ENCODE results near the gene IRX6. TPM values are rescaled to one million over a fixed set of nuclear protein-coding genes. Genes with fewer than 3 reads are reported as not detected.

Gene IRX6
- total and polyA plus RNA-seq, 2 of the 4 experiments (the other 2 are of a cell fraction): not detected

DNA sequence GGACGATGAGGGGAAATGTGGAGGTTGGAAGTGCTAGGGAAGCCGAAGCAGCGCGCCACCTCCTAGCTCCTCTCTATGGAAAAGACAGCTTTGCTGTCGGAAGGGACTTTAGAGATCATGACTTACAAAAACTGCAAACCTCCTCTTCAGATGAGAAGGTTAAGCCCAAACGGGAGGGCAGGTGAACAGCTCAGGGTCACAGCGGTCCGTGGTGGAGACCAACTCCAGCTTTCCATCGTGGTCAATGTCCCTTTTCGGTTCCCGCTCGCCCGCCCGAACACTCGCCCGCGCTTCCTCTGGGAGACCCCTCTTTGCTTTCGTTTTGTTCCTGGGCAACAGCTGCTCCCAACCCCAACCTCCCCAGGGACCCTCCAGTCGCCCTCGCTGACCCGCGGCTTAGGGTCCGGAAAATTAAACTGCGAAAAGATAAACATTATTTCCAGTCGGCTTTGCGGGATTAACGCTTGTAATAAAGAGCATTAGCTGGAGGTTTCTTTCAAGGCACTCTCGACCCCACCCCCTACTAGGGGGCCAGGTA is 7.7 kb downstream of the IRX6 start:
- H3K4me2 ChIP-seq (ENCODE audit: low read depth, low read length): no peak overlapping the region
- H3K4ac ChIP-seq (ENCODE audit: low read depth, low read length): no peak overlapping the region
- no peak overlapping the region for H4K8ac ChIP-seq (ENCODE audit: low read depth in 2 of 2, low read length in 2 of 2)
- no peak overlapping the region for H2BK120ac ChIP-seq (ENCODE audit: low read depth, low read length)
- H3K56ac ChIP-seq (ENCODE audit: extremely low read depth, insufficient read depth, low read length): no peak overlapping the region
- no peak overlapping the region for H3K9ac ChIP-seq (ENCODE audit: low read depth, low read length)
- CTCF ChIA-PET: no interaction called here
- no peak overlapping the region for H2AK9ac ChIP-seq (replicated peaks; ENCODE audit: low read depth, low read length, poor library complexity)
- no peak overlapping the region for H3K14ac ChIP-seq (replicated peaks; ENCODE audit: low read depth, low read length)
- H4K91ac ChIP-seq (ENCODE audit: insufficient read depth, low read depth, low read length): no peak overlapping the region
- no peaks in the 10 kb centered on the region for H3K4me1 ChIP-seq (ENCODE audit: control insufficient read depth, insufficient read depth, low read length)
- ATAC-seq (ENCODE audit: low read depth) (no peak), DNase-seq (no peak)
- H2BK20ac ChIP-seq (ENCODE audit: low read depth, low read length): no peak overlapping the region
- H3K36me3 ChIP-seq (ENCODE audit: control insufficient read depth, insufficient read depth, low read length): no peaks in the 10 kb centered on the region
- intact Hi-C loops (cut with micrococcal nuclease): no loop called here
- H2BK5ac ChIP-seq (ENCODE audit: low read depth, low read length, poor library complexity, severe bottlenecking): no peak overlapping the region
- no peaks in the 10 kb centered on the region for H3K79me1 ChIP-seq (ENCODE audit: low read depth in 1 of 2, low read length in 2 of 2)
- no peak overlapping the region for H2BK15ac ChIP-seq (ENCODE audit: low read depth, low read length)
- no peak for TF ChIP-seq CEBPB (IDR thresholded peaks at IDR 0.05; ENCODE audit: low read depth, low read length)
- TF ChIP-seq FOS (IDR thresholded peaks at IDR 0.05; ENCODE audit: low read depth, low read length): no peak
- no peak for TF ChIP-seq BHLHE40 (IDR thresholded peaks at IDR 0.05; ENCODE audit: low read depth, low read length)
- TF ChIP-seq MXI1 (IDR thresholded peaks at IDR 0.05; ENCODE audit: borderline replicate concordance, low read depth, low read length): no peak
- no peak for TF ChIP-seq MAZ (IDR thresholded peaks at IDR 0.05; ENCODE audit: borderline replicate concordance, low read depth, low read length)
- TF ChIP-seq MAFK (IDR thresholded peaks at IDR 0.05; ENCODE audit: low read depth, low read length): no peak
- TF ChIP-seq, protein P1, sequence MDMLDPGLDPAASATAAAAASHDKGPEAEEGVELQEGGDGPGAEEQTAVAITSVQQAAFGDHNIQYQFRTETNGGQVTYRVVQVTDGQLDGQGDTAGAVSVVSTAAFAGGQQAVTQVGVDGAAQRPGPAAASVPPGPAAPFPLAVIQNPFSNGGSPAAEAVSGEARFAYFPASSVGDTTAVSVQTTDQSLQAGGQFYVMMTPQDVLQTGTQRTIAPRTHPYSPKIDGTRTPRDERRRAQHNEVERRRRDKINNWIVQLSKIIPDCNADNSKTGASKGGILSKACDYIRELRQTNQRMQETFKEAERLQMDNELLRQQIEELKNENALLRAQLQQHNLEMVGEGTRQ (IDR thresholded peaks at IDR 0.05; ENCODE audit: low read depth, low read length): no peak
- TF ChIP-seq, protein P2, sequence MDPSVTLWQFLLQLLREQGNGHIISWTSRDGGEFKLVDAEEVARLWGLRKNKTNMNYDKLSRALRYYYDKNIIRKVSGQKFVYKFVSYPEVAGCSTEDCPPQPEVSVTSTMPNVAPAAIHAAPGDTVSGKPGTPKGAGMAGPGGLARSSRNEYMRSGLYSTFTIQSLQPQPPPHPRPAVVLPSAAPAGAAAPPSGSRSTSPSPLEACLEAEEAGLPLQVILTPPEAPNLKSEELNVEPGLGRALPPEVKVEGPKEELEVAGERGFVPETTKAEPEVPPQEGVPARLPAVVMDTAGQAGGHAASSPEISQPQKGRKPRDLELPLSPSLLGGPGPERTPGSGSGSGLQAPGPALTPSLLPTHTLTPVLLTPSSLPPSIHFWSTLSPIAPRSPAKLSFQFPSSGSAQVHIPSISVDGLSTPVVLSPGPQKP (IDR thresholded peaks at IDR 0.05; ENCODE audit: borderline replicate concordance, low read depth, low read length): no peak
- no peak for TF ChIP-seq RCOR1 (IDR thresholded peaks at IDR 0.05; ENCODE audit: insufficient replicate concordance, low read length)
- no peak for TF ChIP-seq NFE2L2 (IDR thresholded peaks at IDR 0.05; ENCODE audit: low read depth, low read length)
- TF ChIP-seq RAD21 (IDR thresholded peaks at IDR 0.05; ENCODE audit: low read length): no peak
- TF ChIP-seq CHD1 (IDR thresholded peaks at IDR 0.05; ENCODE audit: low read depth, low read length): no peak
- no peak for TF ChIP-seq RFX5 (IDR thresholded peaks at IDR 0.05; ENCODE audit: low read depth, low read length)
- TF ChIP-seq SMC3 (IDR thresholded peaks at IDR 0.05; ENCODE audit: low read depth, low read length): no peak
- TF ChIP-seq, protein P3, sequence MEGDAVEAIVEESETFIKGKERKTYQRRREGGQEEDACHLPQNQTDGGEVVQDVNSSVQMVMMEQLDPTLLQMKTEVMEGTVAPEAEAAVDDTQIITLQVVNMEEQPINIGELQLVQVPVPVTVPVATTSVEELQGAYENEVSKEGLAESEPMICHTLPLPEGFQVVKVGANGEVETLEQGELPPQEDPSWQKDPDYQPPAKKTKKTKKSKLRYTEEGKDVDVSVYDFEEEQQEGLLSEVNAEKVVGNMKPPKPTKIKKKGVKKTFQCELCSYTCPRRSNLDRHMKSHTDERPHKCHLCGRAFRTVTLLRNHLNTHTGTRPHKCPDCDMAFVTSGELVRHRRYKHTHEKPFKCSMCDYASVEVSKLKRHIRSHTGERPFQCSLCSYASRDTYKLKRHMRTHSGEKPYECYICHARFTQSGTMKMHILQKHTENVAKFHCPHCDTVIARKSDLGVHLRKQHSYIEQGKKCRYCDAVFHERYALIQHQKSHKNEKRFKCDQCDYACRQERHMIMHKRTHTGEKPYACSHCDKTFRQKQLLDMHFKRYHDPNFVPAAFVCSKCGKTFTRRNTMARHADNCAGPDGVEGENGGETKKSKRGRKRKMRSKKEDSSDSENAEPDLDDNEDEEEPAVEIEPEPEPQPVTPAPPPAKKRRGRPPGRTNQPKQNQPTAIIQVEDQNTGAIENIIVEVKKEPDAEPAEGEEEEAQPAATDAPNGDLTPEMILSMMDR (conservative IDR thresholded peaks at IDR 0.05; ENCODE audit: low read depth, low read length): no peak
- TF ChIP-seq POLR2A (IDR thresholded peaks at IDR 0.05; ENCODE audit: low read depth, low read length): no peak
- no peaks in the 10 kb centered on the region for H3K9me1 ChIP-seq (ENCODE audit: insufficient read depth, low read length)
- H4K5ac ChIP-seq (ENCODE audit: low read depth, low read length): no peak overlapping the region
- H3K9me3 ChIP-seq (ENCODE audit: control insufficient read depth, insufficient read depth, low read length): no peaks in the 10 kb centered on the region
- in situ Hi-C loops (cut with MboI; ENCODE audit: low sequenced_read_pairs): no loop called here
- no peak overlapping the region for H3K18ac ChIP-seq (ENCODE audit: low read depth, low read length)
- no peaks in the 10 kb centered on the region for H4K20me1 ChIP-seq (ENCODE audit: insufficient read depth, low read length)
- H3K27ac ChIP-seq (ENCODE audit: insufficient read depth, low read length): no peak overlapping the region
- no peak overlapping the region for H2AK5ac ChIP-seq (ENCODE audit: low read depth, low read length)
- WGBS, 2 experiments (ENCODE audit: extremely low coverage in 2 of 2, insufficient read length in 1 of 2): no CpG with 5 or more reads among the region's 28 CpGs
- no peak overlapping the region for H2AFZ ChIP-seq (replicated peaks; ENCODE audit: low read length, poor library complexity)
- peaks cover 42% of the 10 kb centered on the region for H3K27me3 ChIP-seq (ENCODE audit: control insufficient read depth, insufficient read depth, low read length)
- H3K23ac ChIP-seq (ENCODE audit: low read depth, low read length): no peak overlapping the region
- POLR2A ChIA-PET (ENCODE audit: unreplicated experiment): no interaction called here
- dilution Hi-C loops (cut with HindIII; ENCODE audit: low sequenced_read_pairs, unreplicated experiment): no loop called here
- no peak overlapping the region for H3K4me3 ChIP-seq (ENCODE audit: insufficient read depth, low read depth, low read length)
- no TSS peak for BruUV-seq (replicated peaks)
